ENCODE data around the gene LATS2.
A peak's percentile ranks its signal among the peaks of the same experiment; 100 is the strongest.

The LATS2 gene

DNA sequence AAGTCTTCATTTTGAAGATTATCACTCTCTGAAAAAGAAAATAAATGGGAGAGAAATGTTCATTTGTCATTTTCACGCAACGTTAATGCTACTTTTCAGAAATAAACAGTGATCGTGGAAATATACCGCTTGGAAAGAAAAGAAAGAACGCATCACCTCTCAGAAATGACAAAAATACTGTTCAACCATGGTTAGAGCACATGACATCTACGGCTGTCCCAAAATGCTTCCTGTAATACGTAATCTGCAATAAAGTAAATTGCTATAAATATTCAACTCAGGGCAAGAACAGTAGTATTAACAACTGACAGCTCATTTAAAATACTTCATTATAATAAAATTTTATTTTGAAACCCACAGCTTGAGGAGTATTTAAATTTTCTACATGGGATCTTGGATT is 15.2 kb downstream of the LATS2 start:
- DNase-seq = no peak

DNA sequence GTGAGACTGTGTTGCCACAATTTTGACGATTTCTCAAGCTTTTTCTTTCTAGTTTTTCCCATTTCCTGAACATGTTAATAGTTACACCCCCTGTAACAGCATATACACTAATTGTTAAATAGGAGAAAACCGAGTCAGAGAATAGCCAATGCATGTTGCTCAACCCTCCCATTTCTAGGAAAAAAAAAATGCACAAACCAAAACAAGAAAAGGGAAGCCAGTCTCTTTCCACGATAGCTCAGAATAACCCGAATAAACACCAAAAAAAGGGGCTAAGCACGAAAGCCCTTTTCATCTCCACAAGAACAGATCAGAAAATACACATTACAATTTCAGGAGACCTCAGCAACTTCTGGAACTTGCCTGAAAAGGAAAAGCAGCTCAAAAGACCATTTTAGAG is 16.3 kb downstream of the LATS2 start:
- no peak for DNase-seq

DNA sequence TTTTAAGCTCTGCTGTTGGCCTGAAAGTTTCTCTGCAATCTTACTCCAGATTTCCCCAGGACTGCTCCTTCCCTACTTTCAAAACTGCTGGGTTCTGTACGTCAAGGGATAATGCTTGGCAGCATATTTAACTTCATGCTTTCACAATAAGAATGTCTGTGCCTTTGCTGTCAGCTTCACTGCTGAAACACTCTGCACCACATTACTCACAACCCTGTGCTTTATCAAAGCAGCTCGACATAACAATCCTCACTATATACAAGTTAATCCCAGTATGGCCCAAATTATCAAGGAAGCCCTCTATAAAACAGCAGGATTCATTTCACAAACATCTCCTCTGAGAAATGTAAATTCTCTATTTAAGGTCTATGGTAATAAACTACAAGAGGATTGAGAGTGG is 17.5 kb downstream of the LATS2 start:
- no peak for DNase-seq

DNA sequence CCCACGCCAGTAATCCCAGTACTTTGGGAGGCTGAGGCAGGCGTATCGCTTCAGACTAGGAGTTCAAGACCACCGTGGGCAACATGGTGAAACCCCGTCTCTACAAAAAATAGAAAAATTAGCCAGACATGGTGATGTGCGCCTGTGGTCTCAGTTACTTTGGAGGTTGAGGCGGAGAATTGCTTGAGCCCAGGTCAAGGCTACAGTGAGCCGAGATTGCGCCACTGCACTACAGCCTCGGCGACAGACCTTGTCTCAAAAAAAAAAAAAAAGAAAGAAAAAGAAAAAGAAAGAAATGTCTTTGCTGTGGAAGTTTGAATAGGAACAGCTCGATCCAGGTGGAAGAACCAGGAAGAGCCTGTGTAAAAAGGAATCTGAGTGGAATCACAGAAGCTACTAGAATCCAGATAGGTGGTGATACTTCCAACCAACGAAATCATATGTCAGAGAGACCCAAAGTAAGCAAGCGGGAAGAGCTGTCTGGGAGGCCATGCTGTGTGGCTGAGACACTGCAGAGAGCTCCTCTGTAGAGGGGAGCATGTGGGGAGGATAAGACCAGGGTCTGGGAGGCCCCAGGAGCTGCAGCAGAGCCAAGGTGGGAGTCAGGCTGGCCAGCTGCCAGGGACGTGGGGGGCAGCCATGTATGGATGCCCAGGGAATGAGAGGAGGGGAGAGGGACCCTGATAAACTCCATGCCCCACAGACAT is 21.1 kb downstream of the LATS2 start:
- no peak for DNase-seq

DNA sequence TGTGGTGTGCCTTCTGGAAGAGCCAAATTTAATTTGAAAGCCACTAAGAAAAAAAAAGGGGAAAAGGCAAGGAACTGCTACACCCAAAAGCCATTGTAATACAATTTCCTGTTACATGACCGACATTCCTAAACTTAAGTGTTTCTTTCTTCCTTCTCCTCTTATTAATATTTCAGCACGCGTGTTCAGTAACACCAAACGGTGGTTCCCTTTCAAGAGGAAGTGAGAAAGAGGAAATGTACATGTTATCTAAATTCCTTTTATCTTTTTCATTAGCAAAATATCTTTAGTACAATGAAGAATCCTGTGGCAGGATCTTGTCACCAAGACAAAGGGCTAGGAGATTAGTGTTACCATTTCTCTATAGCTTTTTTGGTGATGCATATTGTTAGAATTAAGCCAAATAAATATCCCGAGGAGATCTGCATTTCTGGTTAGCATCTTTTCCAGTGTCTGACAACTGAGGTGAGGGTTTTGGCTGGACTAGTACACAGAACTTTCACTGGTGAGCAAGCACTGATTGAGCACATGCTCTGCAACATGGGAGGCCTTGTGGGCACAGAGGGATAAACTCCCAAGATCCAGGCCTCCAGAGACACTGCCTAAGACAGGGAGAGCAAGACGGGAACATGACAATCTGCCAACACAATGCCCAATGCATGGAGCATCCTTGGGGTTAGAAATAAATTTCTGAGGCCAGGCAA is 22.1 kb downstream of the LATS2 start:
- no peak for DNase-seq

DNA sequence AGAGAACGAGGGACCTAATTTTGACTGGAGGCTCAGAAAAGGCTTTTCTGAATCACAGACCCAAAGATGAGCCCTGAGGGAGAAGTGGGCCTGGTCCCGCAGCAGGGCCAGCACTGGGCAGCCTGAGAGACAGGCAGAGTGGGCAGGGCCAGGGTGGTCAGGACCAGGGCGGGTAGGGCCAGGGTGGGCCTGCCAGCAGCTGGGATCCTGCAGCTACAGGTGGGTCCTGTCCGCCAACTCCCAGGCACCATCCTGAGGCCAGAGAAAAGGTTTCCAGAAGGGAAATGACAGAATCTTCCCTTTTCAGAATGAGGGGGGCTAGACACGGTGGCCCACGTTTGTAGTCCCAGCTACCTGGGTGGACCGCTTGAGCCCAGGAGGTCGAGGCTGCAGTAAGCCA is 23.7 kb downstream of the LATS2 start:
- DNase-seq = no peak

DNA sequence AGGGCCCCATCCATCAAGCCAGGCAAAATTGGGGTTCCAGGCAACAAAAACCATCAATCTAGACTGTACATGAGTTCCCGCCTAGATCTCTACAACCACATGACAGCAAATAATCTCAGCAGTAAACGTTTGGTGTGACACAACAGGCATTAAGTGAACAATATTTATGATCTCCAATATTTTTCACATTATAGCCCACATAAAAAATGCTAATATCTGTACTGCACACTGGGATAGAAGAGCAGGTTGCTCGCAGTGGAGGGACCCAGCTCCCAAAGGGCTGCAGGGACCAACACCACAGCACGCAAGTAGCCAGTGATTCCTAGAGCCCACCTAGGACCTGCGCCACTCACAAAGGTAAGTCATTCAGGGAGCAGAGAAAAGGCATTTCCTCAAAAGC is 25.9 kb downstream of the LATS2 start:
- no peak for DNase-seq

DNA sequence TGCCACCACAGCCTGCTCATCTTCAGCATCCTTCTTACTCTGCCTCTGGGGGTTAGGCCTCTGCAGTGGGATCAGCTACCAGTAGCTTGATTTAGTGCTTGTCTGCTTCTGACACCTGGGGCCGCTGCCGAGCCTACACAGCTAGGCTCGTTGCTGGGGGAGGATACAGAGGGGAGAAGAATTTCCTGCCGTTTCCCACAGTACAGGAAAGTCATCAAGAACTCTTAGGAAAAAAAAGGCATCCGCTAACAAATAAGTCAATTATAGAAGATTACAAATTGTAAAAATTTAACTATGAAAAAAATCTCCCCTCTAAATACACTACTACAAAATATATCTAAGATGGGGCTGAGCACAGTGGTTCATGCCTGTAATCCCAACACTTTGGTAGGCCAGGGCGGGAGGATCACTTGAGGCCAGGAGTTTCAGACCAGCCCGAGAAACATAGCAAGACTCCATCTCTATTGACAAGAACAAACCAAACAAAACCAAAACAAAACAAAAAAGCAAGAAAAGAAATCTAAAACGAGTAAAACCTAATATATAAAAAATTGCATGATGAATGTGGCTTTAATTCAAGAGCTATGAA is 26.7 kb downstream of the LATS2 start:
- no peak for DNase-seq

DNA sequence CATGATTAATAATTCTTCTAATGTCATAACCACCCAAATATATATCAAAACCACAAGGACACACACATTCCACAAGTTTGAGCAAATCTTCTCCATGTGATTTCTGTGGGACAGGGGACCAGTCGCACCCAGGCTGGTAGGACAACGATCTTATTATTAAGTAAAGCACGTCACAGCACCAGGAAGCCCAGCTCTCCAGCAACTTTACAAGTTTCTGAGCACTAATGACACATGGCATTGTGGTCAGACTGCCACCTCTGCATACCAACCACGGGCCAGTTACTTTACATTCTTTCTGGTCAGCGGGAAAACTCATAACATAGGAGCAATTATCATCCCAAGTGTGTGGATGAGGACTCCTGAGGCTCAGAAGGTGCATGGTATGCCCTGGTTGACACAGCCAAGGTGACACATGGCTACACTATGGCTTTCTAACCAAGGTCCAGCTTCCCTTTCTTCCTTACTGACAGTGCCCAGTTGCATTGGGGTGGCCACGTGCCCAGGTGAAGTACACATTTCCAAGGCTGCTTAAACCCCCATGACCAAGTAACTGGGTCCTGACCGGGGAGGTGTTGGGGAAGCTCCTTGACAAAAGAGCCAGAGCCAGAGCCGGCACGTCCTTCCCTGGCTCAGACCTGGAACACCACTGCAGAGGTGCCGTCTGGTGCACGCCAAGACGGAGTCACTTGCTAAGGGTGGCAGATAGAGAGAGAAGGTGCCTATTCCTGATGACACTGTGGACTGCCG is 27.4 kb downstream of the LATS2 start:
- DNase-seq = no peak

DNA sequence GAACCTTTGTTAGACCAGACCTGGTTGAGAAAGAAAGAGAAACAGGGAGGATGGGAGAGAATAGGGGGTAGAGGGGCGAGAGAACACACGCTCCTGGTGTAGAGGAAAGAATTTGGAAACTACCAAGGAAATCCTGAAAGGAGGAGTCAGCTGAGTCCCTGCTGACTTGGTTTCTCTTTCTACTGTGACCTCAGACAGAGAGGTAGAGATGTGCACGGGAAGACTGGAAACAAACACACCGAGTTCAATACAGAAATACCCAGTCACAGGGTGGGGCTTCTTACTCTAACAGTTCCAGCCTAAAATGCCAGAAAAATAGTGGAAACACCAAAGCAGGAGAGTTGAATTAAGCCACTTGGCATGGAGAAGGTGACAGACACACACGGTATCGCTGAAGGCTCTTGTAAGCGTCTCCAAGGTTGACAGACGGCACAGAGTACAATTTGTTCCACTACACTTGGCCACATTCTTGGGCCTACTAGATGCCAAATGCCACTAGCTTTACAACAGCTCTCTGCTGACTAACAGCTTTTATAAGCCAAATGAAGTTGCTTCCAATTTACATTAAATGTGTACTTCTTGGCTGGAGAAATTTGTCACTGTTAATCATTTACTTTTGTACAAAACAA is 28.1 kb downstream of the LATS2 start:
- DNase-seq = no peak

DNA sequence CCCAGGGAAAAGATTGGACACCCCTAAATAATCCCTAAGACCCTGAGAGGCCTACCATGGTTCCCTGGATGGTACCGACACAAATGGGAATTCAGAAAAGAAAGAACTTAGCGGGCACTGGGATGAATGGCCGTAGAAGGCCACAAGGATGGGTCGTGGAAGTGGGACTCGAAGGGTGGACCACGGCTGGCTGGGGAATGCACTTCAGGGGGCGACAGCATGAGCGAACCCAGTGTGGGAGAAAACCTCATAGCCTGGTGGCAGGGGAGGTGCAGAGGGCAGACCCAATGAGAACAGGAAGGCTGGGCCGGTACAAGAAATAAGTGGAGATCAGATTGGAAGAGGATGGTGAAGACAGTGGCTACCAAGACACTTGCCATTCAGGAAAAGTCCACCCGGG is 28.7 kb downstream of the LATS2 start:
- DNase-seq = no peak

DNA sequence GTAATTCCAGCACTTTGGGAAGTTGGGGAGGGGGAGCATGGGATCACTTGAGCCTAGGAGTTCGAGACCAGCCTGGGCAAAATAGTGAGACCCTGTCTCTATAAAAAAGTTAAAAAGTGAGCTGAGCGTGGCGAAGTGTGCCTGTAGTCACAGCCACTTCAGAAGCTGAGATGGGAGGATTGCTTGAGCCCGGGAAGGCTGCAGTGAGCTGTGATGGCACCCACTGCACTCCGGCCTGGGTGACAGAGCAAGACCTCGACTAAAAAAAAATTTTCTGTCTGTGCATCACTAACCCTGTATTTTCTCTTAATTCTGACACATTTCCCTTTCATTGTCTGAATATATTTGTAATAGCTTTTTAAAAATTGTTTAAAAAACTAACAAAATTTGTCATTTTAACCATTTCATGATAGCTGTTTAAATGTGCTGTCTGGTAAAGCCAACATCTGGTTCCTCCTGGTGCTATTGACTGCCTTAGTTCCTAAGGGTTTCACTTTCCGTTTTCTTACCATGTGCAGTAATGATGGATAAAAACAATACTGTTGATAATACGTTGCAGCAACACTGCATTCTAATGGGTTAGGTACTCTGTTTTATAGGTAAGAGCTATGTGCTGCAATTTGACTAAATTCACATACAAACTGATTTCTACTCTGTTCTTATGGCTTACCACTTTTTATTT is 29.7 kb downstream of the LATS2 start:
- DNase-seq = no peak

DNA sequence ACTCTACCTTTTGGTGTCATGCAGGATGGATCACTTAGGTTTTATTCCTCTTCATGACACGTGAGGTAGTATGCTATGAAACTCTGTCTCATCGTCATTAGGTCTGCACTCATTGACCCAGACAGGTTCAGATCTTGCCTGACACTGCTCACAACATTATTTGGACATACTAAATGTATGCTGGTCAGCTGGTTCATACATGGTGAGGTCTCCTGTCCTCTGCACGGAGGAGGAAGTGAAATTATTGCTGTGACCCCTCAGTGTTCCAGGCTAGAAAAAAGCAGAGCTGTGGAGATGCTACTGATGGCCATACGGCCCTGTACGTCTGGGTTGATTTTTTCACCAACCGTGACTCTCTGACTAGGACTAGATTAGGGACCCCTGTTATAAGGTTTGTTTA is 35.8 kb downstream of the LATS2 start:
- no peak for DNase-seq

DNA sequence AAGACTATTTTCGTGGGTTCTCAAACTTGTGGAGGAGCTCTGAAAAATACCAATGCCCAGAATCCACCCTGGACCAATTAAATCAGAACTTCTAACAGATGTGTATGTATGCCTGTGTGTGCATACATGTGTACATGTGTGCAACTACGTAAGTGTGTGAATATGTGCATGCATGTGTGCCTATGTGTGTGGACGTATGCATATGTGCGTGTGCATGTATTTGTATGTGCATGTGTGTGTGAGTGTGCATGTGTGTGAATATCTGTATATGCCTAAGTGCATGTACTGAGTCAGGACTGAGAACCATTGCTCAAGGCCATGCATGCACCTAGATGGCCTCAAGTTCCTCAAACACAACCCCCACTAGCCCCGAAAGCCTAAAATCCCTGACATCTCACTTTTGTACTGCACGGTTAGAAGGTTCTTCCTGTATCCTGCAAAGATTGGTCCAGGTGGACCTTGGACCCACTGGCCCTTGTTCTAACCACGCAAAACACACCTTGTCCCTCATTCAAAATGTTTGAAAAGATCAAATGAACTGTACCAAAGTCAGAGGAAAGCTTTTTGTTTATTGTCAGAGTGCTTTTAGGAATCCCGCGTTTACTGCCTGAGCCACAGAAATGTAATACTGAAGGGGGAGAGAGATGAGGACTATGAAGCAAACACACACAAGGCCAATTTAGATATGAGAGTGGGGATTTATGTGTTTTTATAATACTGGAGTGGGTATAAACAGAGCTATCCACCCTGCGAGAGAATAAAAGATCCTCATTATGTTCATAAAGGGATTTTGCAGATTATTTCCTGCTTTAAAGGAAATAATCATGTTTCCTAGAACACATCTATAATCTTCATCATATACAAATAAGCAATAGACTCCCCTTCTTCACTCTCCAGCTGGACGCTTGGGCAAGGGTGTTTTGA is 39.1 kb downstream of the LATS2 start:
- DNase-seq = no peak

DNA sequence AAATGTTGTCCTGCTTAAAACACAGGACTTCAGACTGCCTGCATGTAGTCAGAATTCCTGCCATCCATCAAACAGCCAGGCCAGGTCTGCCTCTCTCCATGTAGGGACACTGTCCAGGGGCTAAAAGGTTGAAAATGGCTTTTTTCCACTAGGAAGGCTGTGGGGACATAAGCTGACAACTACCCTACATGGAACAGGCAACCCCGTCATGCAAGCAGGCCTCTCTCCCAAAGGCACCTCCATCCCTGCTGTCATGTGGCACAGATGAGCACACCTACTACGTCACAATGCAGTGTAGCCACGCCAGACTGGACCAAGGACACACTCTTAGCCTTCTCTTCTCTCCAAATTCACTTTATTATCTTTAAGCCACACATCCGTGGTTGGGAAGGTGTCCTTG is 40.8 kb downstream of the LATS2 start:
- no peak for DNase-seq

DNA sequence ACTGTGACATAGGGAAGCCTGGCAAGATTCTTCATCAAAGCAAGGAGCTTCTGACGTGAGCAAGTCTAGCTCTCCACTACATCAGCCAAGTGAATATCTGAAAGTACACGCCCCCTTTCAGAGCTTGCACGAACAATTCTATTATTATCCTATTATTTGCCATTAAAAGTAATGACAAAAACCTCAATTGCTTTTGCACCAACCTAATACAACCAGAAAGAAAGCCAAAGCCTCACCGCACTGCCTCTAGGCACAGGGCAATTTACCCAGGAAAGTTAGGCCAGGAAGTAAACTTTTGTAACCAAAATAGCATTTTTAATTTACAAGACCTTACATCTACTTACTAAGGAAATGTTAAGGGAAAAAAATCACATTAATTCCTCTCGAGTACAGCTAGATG is 41.2 kb downstream of the LATS2 start:
- no peak for DNase-seq

DNA sequence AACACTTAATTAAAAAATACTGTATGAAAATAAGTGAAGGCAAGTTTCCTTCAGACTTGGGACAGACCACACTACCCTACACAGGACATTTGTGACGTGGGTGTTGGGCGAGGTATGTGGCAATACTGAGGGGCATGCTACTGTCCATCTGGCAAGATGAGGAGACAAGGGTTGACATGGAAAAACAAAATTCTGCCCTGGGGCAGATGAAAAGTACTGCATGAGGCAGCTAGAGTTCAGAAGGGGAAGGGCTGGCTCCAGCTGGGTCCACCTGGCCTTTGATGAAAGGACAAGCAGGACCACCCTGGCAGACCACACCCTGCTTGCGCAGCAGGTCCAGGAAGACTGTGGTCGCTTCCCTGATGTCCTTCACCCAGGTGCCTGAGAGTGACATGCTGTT is 43.2 kb downstream of the LATS2 start:
- no peak for DNase-seq

DNA sequence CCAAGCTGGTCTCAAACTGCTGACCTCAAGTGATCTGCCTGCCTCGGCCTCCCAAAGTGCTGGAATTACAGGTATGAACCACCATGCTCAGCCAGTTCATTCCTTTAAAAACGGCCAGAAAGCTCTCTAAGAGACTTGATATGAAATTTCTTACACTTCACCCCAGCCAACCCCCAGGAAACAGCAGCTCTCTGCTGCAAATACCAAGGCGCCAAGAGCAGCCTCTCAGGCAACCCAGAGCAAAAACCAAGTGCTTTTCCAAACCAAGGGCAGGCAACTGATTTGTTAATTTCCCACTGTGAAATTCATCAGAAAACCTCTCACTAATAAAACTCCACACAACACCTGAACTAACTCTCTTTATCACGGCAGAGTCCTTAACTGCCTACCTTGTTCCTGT is 44.9 kb downstream of the LATS2 start:
- no peak for DNase-seq

DNA sequence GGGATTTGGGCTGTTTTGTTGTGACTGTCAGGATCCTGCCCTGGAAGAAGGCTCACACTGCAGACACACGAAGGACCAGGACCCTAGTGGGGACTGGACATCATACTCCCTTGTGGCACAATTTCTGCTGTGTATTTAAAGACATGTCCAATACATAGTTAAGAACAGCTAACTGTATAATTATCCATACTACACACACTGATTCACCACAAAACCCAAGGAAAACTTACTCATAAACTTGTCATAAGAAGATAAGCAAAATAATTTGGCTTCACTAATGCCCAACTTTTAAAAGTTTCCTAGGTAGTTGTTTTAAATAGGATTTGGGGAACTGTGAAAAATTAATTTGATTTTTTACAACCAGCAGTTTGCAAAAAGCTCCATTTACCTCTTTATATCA is 46.1 kb downstream of the LATS2 start:
- no peak for DNase-seq

DNA sequence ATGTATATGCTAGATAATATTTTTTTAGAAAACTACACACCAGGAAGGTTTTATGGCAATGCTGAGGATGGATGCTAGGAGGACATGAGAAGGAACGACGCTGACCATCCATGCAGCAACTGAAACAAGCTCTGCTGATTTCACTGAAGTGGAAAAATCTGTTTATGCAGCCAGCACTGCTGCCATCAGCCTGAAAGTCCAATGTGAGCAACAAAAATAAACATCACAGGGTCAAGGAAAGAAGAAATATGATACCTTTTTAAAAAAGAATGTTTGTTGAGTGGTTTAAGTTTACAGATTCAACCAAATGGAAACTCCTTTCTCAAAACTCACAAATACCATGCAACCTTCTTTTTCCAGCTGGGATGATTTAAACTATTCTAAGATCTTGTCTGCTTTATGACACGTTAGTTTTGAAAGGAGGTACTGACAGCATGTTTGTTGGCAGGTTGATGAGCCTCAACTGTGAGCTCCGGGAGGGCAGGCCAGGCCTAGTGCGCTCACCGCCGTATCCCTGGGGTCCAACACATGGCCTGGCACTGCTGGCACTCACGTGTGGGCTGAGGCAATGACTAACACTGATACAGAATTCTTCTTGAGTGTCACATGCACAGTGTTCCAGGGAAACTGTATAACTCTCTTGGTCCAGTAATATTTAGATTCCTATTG is 46.8 kb downstream of the LATS2 start:
- DNase-seq = peak; percentile 46

DNA sequence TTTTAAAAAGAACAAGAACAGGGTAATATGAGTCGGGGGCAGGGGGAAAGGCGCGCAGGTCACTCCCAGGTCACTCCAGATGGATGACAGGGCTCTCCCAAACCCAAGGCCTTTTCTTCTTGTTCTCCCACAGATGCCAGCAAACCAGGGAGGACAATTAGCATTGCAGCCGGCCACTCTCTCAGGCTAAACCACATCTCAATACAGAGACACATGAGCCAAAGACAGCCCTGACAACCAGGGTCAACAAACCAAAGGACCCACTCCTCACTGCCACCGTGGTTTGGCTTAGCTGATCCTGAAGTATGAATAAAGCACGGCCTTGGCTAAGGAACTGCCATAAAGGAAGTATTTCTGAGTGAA is 47.3 kb downstream of the LATS2 start:
- peak; percentile 46 for DNase-seq

Data from DMS79 treated with DMSO at 0.1 percent for 48 hours (cell line).